Central memory CD4-positive, alpha-beta T cell (primary cell): ENCODE data around the gene CCS.
"Not testable (repeated sequence)": the region's sequence is repeated elsewhere in the genome, so short reads cannot be mapped to it uniquely, and the experiment has no call there.

Source experiments
- DNase-seq: peaks from one replicate; pipeline ENCODE4 v3.0.0; 2022

The CCS gene

GRCh38 chr11:66628061-66628603 lies 35.1 kb downstream of the CCS start:
- no peak for DNase-seq

DNA sequence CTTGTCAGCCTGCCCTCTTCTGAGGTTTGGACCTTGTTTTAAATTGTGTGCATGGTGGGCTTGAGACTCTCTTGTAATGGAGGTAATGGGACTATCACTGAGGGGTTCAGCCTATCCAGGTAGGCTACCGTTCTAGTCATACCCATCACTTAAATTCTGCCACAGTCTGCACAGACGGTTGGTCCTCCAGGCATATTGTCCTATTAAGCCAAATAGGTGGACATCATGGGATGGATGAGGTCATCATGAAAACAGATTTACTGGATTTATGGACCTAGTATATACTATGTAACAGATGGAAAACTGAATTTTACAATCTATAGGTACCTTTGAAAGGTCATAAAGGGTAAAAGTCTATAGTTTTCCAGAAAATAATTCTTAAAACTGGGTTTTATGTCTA lies 36.4 kb downstream of the CCS start:
- DNase-seq = no peak

- DNase-seq = no peak
Observed at GRCh38 chr11:66631883-66632282, 38.9 kb downstream of the CCS start.

GRCh38 chr11:66632952-66633351 lies 40.0 kb downstream of the CCS start:
- no peak for DNase-seq

DNA sequence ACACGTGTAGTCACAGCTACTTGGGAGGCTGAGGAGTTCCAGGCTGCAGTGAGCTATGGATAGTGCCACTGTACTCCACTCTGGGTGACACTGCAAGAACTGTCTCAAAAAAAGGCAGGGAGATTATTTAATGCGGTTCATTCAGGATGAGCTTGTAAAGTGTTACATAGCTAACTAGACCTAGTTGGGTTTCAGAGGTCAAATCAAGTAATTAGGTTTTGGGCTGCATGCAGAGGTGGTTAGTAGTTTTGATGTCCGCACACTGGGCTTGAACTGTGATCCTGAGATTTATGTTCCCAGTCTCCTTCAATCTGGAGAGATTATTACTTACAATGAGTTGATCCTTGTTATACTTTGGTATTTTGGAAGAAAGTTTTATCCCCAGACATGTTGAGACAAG lies 43.4 kb downstream of the CCS start:
- no peak for DNase-seq

- DNase-seq = no peak
Observed at GRCh38 chr11:66637557-66638176, 44.7 kb downstream of the CCS start.

GRCh38 chr11:66638177-66639065 lies 45.4 kb downstream of the CCS start, which contains the start of gene RBM4:
Gene RBM4, plus strand, starts transcription at chr11:66638703. Its CDS starts 1,009 bp downstream, at chr11:66639712.
- DNase-seq = peak; percentile 98

DNA sequence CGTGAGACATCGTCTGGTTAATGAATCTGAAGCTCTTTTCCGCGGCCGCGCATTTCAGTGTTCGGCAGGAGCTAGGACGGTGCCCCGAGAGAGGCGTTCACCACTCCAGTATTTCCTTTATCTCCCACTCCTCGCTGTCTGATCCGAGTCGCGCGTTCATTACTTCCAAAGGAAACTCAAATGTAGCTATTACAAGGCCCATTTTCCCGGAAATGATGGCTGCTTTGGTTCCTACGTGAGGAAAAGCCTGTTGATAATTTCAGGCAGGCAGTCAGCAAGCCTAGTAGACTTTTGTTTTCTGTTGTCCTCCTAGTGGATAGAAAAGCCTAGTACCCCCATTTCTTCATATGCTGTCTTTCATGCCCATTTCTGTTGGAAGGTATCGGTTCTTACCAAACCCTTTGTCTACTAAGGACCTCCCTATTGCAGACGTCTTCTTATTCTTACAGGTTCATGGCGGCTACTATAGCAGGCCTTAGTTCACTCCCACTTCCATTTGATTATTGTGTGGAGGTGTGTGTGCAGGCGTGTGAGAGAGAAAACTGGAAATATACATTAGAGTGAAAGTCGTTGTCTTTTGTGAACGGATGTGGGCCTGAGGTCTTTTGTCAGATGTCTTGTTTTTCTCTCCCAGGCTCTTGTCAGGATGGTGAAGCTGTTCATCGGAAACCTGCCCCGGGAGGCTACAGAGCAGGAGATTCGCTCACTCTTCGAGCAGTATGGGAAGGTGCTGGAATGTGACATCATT lies 46.3 kb downstream of the CCS start:
- peak; percentile 58 for DNase-seq

DNA sequence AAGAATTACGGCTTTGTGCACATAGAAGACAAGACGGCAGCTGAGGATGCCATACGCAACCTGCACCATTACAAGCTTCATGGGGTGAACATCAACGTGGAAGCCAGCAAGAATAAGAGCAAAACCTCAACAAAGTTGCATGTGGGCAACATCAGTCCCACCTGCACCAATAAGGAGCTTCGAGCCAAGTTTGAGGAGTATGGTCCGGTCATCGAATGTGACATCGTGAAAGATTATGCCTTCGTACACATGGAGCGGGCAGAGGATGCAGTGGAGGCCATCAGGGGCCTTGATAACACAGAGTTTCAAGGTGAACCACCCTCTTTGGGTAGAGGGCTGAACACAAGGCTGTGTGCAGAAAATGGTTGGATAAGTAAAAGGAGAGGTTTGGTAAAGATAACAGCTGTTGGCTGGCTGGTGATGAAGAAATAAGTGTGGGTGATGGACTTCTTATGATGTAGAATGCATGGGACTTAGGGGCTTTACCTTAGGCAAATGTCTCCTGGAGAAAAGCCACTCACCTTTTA lies 46.9 kb downstream of the CCS start:
- not testable (repeated sequence) for DNase-seq

- no peak for DNase-seq
Observed at GRCh38 chr11:66641834-66642233, 48.8 kb downstream of the CCS start.

- no peak for DNase-seq
Observed at GRCh38 chr11:66643745-66644437, 50.9 kb downstream of the CCS start.

GRCh38 chr11:66646828-66647227 lies 53.8 kb downstream of the CCS start:
- DNase-seq = no peak

DNA sequence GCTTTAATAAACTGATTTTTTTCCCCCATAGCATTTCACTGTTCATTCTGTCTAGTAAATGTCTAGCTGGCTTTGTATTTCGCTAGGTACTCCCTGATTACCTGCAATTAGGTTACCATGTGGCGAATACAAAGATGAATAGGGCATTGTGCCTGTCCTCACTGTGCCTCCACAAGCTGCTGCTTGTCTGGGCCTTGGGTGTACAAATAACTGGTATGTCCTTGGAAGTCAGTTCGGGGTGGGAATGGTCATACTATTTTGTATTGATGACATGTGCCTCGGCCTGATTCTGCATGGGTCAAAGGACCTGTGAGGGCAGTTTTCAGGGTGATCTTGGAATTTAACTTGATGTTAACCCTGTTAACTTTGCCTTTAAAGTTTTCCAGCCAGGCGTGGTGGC lies 56.9 kb downstream of the CCS start:
- DNase-seq = no peak

DNA sequence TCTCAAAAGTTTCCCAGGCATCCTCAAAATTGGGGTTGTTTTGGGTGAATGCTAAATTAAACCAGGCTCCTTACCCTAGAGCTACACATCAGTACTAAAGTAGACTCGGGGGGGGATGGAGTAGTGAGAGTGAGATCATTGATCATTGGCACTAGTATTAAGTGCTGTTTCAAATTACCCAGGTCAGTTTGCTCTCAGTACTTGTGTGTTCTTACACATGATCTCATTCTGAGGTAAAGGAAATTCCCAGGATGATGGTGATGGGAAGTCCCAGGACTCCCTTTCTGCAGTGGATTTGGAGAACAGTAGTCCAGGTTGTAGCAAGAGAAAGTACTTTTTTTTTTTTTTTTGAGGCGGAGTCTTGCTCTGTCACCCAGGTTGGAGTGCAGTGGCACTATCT lies 58.0 kb downstream of the CCS start:
- no peak for DNase-seq

GRCh38 chr11:66652651-66653050 lies 59.7 kb downstream of the CCS start:
- DNase-seq = no peak

DNA sequence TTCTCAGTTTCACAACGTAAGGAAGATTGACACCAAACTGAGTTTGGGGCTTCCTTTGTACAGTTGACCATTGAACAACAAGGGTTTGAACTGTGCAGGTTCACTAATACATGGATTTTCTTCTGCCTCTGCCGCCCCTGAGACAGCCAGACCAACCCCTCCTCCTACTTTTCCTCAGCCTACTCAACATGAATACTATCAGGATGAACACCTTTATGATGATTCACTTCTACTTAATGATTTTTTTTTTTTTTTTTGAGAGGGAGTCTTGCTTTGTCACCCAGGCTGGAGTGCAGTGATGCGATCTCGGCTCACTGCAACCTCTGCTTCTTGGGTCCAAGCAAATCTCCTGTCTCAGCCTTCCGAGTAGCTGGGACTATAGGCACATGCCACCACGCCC lies 60.1 kb downstream of the CCS start:
- DNase-seq = no peak
